Gastroesophageal sphincter (tissue), 4 donors: ENCODE measurements around the gene DIAPH2. TPM values are rescaled to one million over a fixed set of nuclear protein-coding genes. Genes with fewer than 3 reads are reported as not detected.

ENCODE experiments used
- ATAC-seq: fragments of 150-250 bp; one replicate; pipeline ENCODE4 v1.9.1; 2016; ENCODE audit warnings: mild to moderate bottlenecking, moderate library complexity
- H3K27ac ChIP-seq, 4 donors: fragments of 200-600 bp; sonication (generic) in 3 of 4; 1 replicate in 3 of 4; 2 replicates in 1 of 4; pipeline ENCODE4 v1.5.1; 2016 to 2019
- H3K27me3 ChIP-seq: fragments of 200-600 bp; sonication (generic); one replicate; pipeline ENCODE4 v1.5.1; 2019
- H3K36me3 ChIP-seq, 2 donors: fragments of 200-600 bp; sonication (generic); one replicate each; pipeline ENCODE4 v1.5.1; 2019; ENCODE audit warnings: control low read depth in 1 of 2
- H3K4me1 ChIP-seq, 3 donors: fragments of 200-600 bp; sonication (generic); 1 replicate in 2 of 3; 2 replicates in 1 of 3; pipeline ENCODE4 v1.5.1; 2016 to 2019; ENCODE audit warnings: control low read depth in 2 of 3
- H3K4me3 ChIP-seq, 2 donors: fragments of 200-600 bp; sonication (generic); one replicate each; pipeline ENCODE4 v1.5.1; 2019; ENCODE audit warnings: mild to moderate bottlenecking in 1 of 2, moderate library complexity in 1 of 2
- H3K9me3 ChIP-seq, 3 donors: fragments of 200-600 bp; sonication (generic); one replicate each; pipeline ENCODE4 v1.5.1; 2017 to 2019; ENCODE audit warnings: control low read depth in 2 of 3
- EP300 ChIP-seq: sonication (generic); formaldehyde crosslinking; IDR thresholded peaks from one replicate; pipeline ENCODE4 v1.6.1; 2017; ENCODE audit warnings: antibody characterized with exemption, mild to moderate bottlenecking
- POLR2A ChIP-seq, 2 donors: fragments of 450-650 bp; IDR thresholded peaks; one replicate each; pipeline ENCODE4 v1.6.1; 2017; ENCODE audit warnings: antibody characterized with exemption in 2 of 2, mild to moderate bottlenecking in 2 of 2, moderate library complexity in 1 of 2
- POLR2AphosphoS5 ChIP-seq: sonication (generic); formaldehyde crosslinking; IDR thresholded peaks from one replicate; pipeline ENCODE4 v1.6.1; 2017; ENCODE audit warnings: antibody characterized with exemption
- WGBS, 2 donors: methylation state at CpG; one replicate each; pipeline ENCODE4 v1.1.5; 2018; ENCODE audit warnings: low coverage in 1 of 2; 5-methylcytosine and 5-hydroxymethylcytosine counted together
- total RNA-seq, 4 donors: library from RNA; depleted of rRNA; stranded (reverse); fragments of >200 nt; gene quantifications; one replicate each; pipeline ENCODE4 v1.1.0, GENCODE V29; 2016
- TF ChIP-seq, protein P1 (sequence below), 4 experiments: fragments of 200-600 bp in 2 of 4; fragments of 450-650 bp in 2 of 4; sonication (generic) in 1 of 4; IDR thresholded peaks; one replicate each; pipeline ENCODE4 v1.5.1; 2017 to 2019; ENCODE audit warnings: antibody characterized with exemption in 4 of 4, mild to moderate bottlenecking in 2 of 4, moderate library complexity in 2 of 4

DIAPH2 gene
- total RNA-seq, 4 donors from 2014 or later, result 46.1 to 93.9 (median 76.5) TPM

DNA sequence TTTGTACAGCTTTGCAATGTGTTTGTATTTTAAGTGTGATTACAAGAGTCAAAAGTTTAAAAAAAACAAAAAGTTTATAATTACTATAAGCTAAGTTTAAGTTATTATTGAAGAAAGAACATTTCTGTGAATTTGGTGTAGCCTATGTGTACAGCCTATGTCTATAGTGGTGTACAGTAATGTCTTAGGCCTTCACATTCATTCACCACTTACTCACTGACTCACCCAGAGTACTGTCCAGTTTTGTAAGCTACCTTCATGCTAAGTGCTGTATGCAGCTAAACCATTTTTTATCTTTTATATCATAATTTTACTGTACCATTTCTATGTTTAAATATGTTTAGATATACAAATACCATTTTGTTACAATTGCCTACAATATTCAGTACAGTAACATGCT, 381.3 kb downstream of the DIAPH2 start:
- Histone ChIP-seq H3K4me1 (no peaks in the 10 kb centered on the region), H3K36me3 (no peaks in the 10 kb centered on the region), H3K9me3 (no peaks in the 10 kb centered on the region), H3K27me3 (no peaks in the 10 kb centered on the region), H3K27ac (no peak overlapping the region), H3K4me3 (no peak overlapping the region)
- TF ChIP-seq, protein P1, sequence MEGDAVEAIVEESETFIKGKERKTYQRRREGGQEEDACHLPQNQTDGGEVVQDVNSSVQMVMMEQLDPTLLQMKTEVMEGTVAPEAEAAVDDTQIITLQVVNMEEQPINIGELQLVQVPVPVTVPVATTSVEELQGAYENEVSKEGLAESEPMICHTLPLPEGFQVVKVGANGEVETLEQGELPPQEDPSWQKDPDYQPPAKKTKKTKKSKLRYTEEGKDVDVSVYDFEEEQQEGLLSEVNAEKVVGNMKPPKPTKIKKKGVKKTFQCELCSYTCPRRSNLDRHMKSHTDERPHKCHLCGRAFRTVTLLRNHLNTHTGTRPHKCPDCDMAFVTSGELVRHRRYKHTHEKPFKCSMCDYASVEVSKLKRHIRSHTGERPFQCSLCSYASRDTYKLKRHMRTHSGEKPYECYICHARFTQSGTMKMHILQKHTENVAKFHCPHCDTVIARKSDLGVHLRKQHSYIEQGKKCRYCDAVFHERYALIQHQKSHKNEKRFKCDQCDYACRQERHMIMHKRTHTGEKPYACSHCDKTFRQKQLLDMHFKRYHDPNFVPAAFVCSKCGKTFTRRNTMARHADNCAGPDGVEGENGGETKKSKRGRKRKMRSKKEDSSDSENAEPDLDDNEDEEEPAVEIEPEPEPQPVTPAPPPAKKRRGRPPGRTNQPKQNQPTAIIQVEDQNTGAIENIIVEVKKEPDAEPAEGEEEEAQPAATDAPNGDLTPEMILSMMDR (IDR thresholded peaks at IDR 0.05), result no peak
- no peak for TF ChIP-seq EP300
- TF ChIP-seq POLR2AphosphoS5, result no peak
- TF ChIP-seq POLR2A (IDR thresholded peaks at IDR 0.05), result no peak
- ATAC-seq, result no peak

DNA sequence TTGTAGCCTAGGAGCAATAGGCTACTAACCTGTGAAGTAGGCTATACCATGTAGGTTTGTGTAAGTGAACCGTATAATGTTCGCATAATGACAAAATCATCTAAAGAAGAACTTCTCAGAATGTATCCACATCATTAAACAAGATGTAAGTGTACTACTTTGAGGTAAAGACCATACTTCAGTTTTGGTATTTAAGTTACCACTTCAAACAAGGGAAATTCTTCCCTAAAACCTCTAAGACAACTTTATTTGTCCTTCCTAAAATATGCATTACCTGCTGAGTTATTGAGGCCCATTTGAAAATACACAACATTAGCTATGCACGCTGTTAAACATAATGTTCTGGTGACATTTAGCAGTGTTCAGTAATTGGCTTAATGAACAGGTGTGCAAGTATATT, 381.7 kb downstream of the DIAPH2 start:
- WGBS, 2 donors, result 63 to 89% methylated on average over 3 of the region's 3 CpGs
- Histone ChIP-seq H3K4me3 (no peak overlapping the region), H3K4me1 (no peaks in the 10 kb centered on the region), H3K27me3 (no peaks in the 10 kb centered on the region), H3K27ac (no peak overlapping the region), H3K9me3 (no peaks in the 10 kb centered on the region), H3K36me3 (no peaks in the 10 kb centered on the region)
- ATAC-seq, result no peak
- TF ChIP-seq POLR2AphosphoS5 (no peak), POLR2A (IDR thresholded peaks at IDR 0.05) (no peak), EP300 (no peak)
- TF ChIP-seq, protein P1 (IDR thresholded peaks at IDR 0.05), result no peak

DNA sequence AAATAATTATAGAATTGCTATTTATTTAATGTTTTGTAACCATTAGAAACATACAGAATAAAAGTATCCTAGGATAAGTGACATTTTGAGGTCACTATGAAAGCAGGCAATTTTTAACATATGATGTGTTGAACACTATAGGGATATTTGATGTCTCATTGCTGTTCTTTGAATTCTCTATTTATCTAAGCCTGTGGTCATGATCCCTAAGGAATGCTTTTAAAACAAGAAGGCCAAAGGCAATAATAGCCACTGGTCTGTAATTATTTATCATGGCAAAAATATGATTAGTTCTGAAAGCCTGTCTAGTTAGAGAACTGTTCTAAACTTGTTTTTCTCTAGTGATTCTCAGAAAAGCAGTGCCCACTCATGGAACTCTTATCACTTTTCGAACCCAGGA, 385.7 kb downstream of the DIAPH2 start:
- TF ChIP-seq POLR2AphosphoS5 (no peak), EP300 (no peak)
- TF ChIP-seq, protein P1 (IDR thresholded peaks at IDR 0.05), result no peak
- Histone ChIP-seq H3K4me1 (no peaks in the 10 kb centered on the region), H3K36me3 (no peaks in the 10 kb centered on the region), H3K27me3 (no peaks in the 10 kb centered on the region), H3K27ac (no peak overlapping the region), H3K4me3 (no peak overlapping the region), H3K9me3 (no peaks in the 10 kb centered on the region)
- 71 to 89% methylated on average over 1 of the region's 1 CpG for WGBS, 2 donors
- ATAC-seq, result no peak

DNA sequence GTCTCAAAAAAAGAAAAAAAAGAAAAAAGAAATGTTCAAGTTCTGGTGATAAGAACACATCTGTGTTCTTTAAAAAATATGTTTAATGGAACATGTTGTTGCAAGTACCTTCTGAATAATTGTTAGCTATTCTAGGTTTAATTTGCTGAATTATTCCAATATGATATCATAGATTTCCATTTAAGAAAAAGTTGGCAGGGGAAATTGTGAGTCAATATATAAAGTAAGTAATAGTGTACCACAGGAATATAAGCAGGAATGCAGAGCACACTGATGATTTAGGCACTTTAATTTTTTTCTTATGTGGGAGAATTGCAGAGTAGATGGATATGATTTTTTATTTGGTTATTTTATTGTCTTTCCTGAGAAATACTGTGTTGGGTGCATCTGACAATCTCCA, 389.8 kb downstream of the DIAPH2 start:
- Histone ChIP-seq H3K27ac (no peak overlapping the region), H3K27me3 (no peaks in the 10 kb centered on the region), H3K9me3 (no peaks in the 10 kb centered on the region), H3K4me1 (no peaks in the 10 kb centered on the region), H3K36me3 (no peaks in the 10 kb centered on the region), H3K4me3 (no peak overlapping the region)
- no peak for TF ChIP-seq POLR2AphosphoS5
- no peak for TF ChIP-seq EP300
- TF ChIP-seq POLR2A (IDR thresholded peaks at IDR 0.05), result no peak
- TF ChIP-seq, protein P1 (IDR thresholded peaks at IDR 0.05), result no peak
- no peak for ATAC-seq

DNA sequence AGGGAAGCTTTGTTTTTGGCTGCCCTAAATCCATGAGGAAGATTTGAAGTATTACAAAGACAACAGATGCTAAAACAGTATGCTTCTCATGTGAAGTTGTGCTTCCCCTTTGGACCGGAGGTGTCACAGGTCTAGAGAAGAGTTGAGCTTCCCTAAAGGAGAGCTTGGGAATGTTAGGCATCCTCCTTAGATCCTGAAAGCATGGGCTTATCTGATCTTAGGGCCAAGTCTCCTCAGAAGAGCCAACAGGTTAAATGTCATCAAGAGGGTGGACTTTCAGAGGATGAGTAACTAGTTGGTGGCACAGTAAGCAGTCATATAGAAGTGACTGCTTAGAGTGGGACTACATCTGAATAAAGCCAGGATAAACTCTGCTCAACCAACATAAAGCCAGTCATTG, 404.5 kb downstream of the DIAPH2 start:
- Histone ChIP-seq H3K27me3 (no peaks in the 10 kb centered on the region), H3K4me3 (no peak overlapping the region), H3K4me1 (no peaks in the 10 kb centered on the region), H3K36me3 (no peaks in the 10 kb centered on the region), H3K9me3 (no peaks in the 10 kb centered on the region), H3K27ac (no peak overlapping the region)
- no peak for ATAC-seq
- no peak for TF ChIP-seq EP300
- 86% methylated on average over 1 of the region's 1 CpG; no CpG with 5 or more reads in 1 of the 2 donors for WGBS, 2 donors

DNA sequence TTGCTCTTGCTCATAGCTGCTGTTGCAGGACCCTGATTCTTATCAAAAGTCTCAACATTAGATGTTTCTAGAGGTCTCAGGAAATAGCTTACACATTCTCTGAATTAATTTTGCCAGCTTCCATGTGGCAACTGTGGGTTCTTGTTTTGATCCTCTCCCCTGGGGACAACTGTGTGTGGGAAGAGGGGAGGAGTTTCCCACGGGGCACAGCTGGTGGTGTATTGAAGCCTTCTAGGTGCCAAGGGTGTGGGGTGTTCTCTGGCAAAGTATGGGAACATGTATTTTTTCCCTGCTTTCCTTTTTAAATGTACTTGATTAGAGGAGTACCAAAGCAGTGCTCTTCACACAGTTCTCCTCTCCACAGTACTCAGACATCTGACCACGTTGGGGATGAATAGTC, 411.7 kb downstream of the DIAPH2 start:
- Histone ChIP-seq H3K27ac (no peak overlapping the region), H3K9me3 (no peaks in the 10 kb centered on the region), H3K36me3 (peaks cover 0 to 8% of the 10 kb centered on the region in 2 donors), H3K4me1 (no peaks in the 10 kb centered on the region), H3K4me3 (no peak overlapping the region), H3K27me3 (no peaks in the 10 kb centered on the region)
- TF ChIP-seq, protein P1 (IDR thresholded peaks at IDR 0.05), result no peak
- TF ChIP-seq EP300 (no peak), POLR2A (IDR thresholded peaks at IDR 0.05) (no peak)
- WGBS, 2 donors, result 25% methylated on average over 1 of the region's 2 CpGs; no CpG with 5 or more reads in 1 of the 2 donors
- ATAC-seq, result no peak
